Measurements from ENCODE around the gene TENM3. TPM values are rescaled to one million over a fixed set of nuclear protein-coding genes. Genes with fewer than 3 reads are reported as not detected.
A peak's percentile ranks its signal among the peaks of the same experiment; 100 is the strongest.

The TENM3 gene
- total RNA-seq, 4 donors from 2014 or later, result 3.4 to 9.8 (median 6.9) TPM

GRCh38 chr4:182532441-182532840 is 289.2 kb downstream of the TENM3 start:
- no peaks in the 10 kb centered on the region for H3K27me3 ChIP-seq
- intact Hi-C loops (cut with DNase I; ENCODE audit: low total_unique reads), result no loop called here
- peak overlapping the region in 2 of 4 donors; percentile 20 to 39 for H3K27ac ChIP-seq
- TF ChIP-seq POLR2AphosphoS5 (IDR thresholded peaks at IDR 0.05) (no peak), CTCF (IDR thresholded peaks at IDR 0.05) (no peak), POLR2A (IDR thresholded peaks at IDR 0.05) (no peak), EP300 (IDR thresholded peaks at IDR 0.05; ENCODE audit: low read depth) (no peak)
- 69 to 85% methylated on average over 2 of the region's 2 CpGs for WGBS, 2 donors (ENCODE audit: low coverage in 1 of 2)
- H3K4me3 ChIP-seq, result no peak overlapping the region
- in situ Hi-C loops (cut with MboI; ENCODE audit: low pct_ligation_motif_present in 1 of 4, low pct_unique_long_range_greater_than_20kb in 1 of 4, low sequenced_read_pairs in 3 of 4), result no loop called here
- H3K36me3 ChIP-seq, result no peaks in the 10 kb centered on the region
- DNase-seq, result no peak
- no peaks in the 10 kb centered on the region for H3K9me3 ChIP-seq
- peaks cover 0 to 5% (median 0%) of the 10 kb centered on the region in 4 donors for H3K4me1 ChIP-seq

GRCh38 chr4:182533964-182534363 is 290.8 kb downstream of the TENM3 start:
- H3K4me3 ChIP-seq, result no peak overlapping the region
- no peaks in the 10 kb centered on the region for H3K27me3 ChIP-seq
- WGBS, 2 donors (ENCODE audit: low coverage in 1 of 2), result 0 to 23% methylated on average over 1 of the region's 1 CpG
- no peak overlapping the region for H3K27ac ChIP-seq
- no peaks in the 10 kb centered on the region for H3K36me3 ChIP-seq
- TF ChIP-seq POLR2AphosphoS5 (IDR thresholded peaks at IDR 0.05) (no peak), CTCF (IDR thresholded peaks at IDR 0.05) (no peak), POLR2A (IDR thresholded peaks at IDR 0.05) (no peak), EP300 (IDR thresholded peaks at IDR 0.05; ENCODE audit: low read depth) (no peak)
- in situ Hi-C loops (cut with MboI; ENCODE audit: low pct_ligation_motif_present in 1 of 4, low pct_unique_long_range_greater_than_20kb in 1 of 4, low sequenced_read_pairs in 3 of 4) (no loop called here), intact Hi-C loops (cut with DNase I; ENCODE audit: low total_unique reads) (no loop called here)
- no peak for DNase-seq
- peaks cover 0 to 5% (median 0%) of the 10 kb centered on the region in 4 donors for H3K4me1 ChIP-seq
- H3K9me3 ChIP-seq, result no peaks in the 10 kb centered on the region

- WGBS, 2 donors (ENCODE audit: low coverage in 1 of 2), result 67 to 88% methylated on average over 6 to 8 of the region's 8 CpGs
- no peak for TF ChIP-seq EP300 (IDR thresholded peaks at IDR 0.05; ENCODE audit: low read depth)
- TF ChIP-seq POLR2A (IDR thresholded peaks at IDR 0.05), result no peak
- no peak for TF ChIP-seq CTCF (IDR thresholded peaks at IDR 0.05)
- TF ChIP-seq POLR2AphosphoS5 (IDR thresholded peaks at IDR 0.05), result no peak
- Histone ChIP-seq H3K9me3 (no peaks in the 10 kb centered on the region), H3K36me3 (no peaks in the 10 kb centered on the region), H3K27me3 (no peaks in the 10 kb centered on the region), H3K4me3 (no peak overlapping the region), H3K4me1 (peaks cover 0 to 3% (median 0%) of the 10 kb centered on the region in 4 donors), H3K27ac (peak overlapping the region in 1 of 4 donors; percentile 5)
- in situ Hi-C loops (cut with MboI; ENCODE audit: low pct_ligation_motif_present in 1 of 4, low pct_unique_long_range_greater_than_20kb in 1 of 4, low sequenced_read_pairs in 3 of 4) (no loop called here), intact Hi-C loops (cut with DNase I; ENCODE audit: low total_unique reads) (no loop called here)
- DNase-seq, result no peak
These were observed 293.1 kb downstream of the TENM3 start for GRCh38 chr4:182536221-182536811.

- Histone ChIP-seq H3K9me3 (no peaks in the 10 kb centered on the region), H3K4me1 (no peaks in the 10 kb centered on the region), H3K27ac (no peak overlapping the region), H3K4me3 (no peak overlapping the region), H3K36me3 (no peaks in the 10 kb centered on the region), H3K27me3 (no peaks in the 10 kb centered on the region)
- intact Hi-C loops (cut with DNase I; ENCODE audit: low total_unique reads) (no loop called here), in situ Hi-C loops (cut with MboI; ENCODE audit: low pct_ligation_motif_present in 1 of 4, low pct_unique_long_range_greater_than_20kb in 1 of 4, low sequenced_read_pairs in 3 of 4) (no loop called here)
- no peak for TF ChIP-seq EP300 (IDR thresholded peaks at IDR 0.05; ENCODE audit: low read depth)
- TF ChIP-seq CTCF (IDR thresholded peaks at IDR 0.05), result no peak
- no peak for TF ChIP-seq POLR2A (IDR thresholded peaks at IDR 0.05)
- no peak for TF ChIP-seq POLR2AphosphoS5 (IDR thresholded peaks at IDR 0.05)
- 51 to 58% methylated on average over 10 of the region's 10 CpGs for WGBS, 2 donors (ENCODE audit: low coverage in 1 of 2)
- DNase-seq, result no peak
These were observed 294.0 kb downstream of the TENM3 start for GRCh38 chr4:182537031-182537795.
